Peyer's patch (tissue), 4 donors: ENCODE data around the gene PAM.

Source experiments
- CTCF ChIP-seq, 6 experiments: fragments of 450-650 bp in 4 of 6; fragments of 200-600 bp in 2 of 6; sonication (generic) in 1 of 6; IDR thresholded peaks; one replicate each; pipeline ENCODE4 v1.5.1; 2017 to 2019; ENCODE audit warnings: antibody characterized with exemption in 6 of 6, mild to moderate bottlenecking in 3 of 6, moderate library complexity in 1 of 6
- POLR2A ChIP-seq, 2 donors: fragments of 450-650 bp; IDR thresholded peaks; one replicate each; pipeline ENCODE4 v1.5.1; 2017; ENCODE audit warnings: antibody characterized with exemption in 2 of 2, mild to moderate bottlenecking in 2 of 2, moderate library complexity in 2 of 2

GRCh38 chr5:102759289-102759688 is 4.2 kb downstream of the PAM start:
- no peak for TF ChIP-seq POLR2A (IDR thresholded peaks at IDR 0.05)
- TF ChIP-seq CTCF (IDR thresholded peaks at IDR 0.05), result no peak
